Measurements from ENCODE around the gene MCM7. TPM values are rescaled to one million over a fixed set of nuclear protein-coding genes. Genes with fewer than 3 reads are reported as not detected.

MCM7 gene
- total RNA-seq, 1 donor from 2014 or later: 53.0 TPM

DNA sequence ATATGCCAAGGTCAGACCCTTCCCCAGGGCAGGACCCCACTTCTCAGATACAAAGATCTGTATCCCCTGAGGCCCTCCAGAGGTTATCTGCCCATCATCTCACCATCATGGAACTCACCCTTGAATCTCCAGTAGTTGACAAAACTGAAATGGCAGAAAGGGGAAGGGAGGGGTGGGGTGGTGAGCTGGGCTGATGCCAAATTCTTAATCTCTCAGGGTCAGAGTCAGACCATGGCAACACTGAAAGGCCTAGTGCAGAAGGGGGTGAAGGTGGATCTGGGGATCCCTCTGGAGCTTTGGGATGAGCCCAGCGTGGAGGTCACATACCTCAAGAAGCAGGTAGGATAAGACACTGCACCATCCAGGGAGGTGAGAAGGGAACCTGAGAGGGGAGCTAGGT is 21.4 kb upstream of the MCM7 start:
- DNase-seq: no peak

DNA sequence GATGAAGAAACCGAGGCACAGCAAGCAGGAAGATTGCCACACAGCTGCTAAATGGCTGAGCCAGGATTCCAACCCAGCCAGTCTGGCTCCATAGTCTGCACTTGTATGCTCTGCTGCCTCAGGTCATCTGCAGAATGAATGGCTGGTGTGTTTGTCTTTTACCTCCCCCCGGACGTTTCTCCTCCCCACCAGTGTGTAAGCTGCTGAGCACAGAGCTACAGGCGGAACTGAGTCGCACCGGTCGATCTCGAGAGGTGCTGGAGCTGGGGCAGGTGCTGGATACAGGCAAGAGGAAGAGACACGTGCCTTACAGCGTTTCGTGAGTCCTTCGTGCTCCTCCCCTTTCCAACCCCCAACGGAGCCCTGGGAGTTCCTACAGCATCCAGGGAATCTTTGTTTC is 20.9 kb upstream of the MCM7 start:
- no peak for DNase-seq

DNA sequence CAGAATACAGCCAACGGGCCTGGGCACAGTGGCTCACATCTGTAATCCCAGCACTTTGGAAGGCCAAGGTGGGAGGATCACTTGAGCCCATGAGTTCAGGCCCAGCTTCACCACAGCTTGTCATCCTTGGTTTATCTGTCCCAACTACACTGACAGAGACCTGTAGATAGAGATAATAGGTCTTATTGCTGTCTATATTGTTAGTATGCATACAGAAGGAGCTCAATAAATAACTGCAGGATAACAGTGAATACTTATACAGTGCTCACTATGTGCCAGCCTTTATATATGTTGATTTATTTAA is 19.5 kb upstream of the MCM7 start:
- DNase-seq: no peak

DNA sequence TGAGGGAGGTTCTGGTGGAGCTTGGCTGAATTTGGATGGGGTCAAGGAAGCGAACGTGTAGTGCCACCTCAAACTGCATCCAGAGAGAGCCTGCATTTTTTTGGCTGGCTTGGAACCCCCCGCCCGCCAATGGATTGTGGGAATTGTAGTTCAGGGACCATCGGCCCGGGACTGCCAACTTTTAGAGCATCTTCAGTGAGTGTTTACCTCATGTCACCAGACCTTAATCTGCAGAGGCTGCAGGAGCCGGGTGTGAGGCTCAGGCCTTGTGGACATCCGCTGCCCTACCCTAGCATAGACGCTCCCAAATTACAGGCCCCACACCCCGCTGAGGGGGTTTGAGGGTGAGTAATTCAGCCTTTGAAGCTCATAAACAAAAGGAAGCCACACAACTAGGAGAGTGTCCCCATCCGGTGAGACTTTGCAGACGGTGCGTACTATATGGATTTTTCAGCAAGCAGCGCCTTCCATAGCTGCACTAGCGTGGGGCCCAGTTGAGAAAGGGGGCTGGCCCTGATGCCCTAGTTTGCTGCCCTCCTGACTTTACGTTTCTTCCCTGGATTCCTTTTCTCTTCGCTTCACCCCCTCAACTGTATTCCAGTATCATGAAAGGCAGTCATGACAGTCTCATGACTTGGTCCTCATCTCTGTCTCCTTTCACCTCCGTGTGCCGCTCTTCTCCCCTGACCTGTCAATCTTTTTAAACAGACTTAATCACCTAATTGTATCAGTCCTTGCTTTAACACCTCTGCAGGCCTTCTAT is 19.0 kb upstream of the MCM7 start:
- peak; percentile 91 for DNase-seq

DNA sequence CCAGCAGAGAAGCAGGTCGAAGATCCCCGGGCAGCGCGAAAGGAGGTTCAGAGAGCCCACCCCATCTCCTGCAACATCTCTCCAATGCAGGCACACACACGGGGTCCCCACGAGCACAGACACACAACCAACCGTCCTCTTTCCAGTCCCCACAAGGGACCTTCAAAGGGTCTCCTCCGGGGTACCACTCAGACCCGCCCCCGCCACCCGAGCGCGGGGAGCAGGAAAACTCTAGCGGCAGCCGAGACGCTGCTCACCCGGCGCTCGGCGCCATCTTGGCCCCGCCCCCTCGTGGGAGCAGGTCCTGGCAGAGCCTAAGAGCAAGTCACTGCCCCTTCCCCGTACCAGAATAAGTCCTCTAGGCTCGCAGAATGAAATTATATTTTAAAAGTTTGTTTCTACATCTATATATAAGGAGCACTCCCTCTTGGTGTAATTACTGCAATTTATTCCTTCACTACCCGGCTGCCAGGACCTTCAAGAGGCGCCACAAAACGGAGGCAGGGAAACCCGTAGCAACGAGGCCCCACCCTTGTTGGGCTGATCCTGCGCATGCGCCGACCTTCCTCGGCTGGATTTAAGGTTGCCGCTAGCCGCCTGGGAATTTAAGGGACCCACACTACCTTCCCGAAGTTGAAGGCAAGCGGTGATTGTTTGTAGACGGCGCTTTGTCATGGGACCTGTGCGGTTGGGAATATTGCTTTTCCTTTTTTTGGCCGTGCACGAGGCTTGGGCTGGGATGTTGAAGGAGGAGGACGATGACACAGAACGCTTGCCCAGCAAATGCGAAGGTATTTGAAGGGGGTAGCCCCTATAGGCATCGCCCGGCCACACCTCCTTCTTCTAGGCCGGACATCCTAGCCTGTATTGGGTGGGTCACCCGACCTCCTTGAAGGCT is 18.1 kb upstream of the MCM7 start, which contains the start of the genes CNPY4 and TAF6:
Gene CNPY4 (plus strand): TSS at position 563 of the 898 bp plus-strand sequence. CDS start 111 bp downstream, at position 674.
Gene TAF6 (minus strand): TSS at position 287 of the 898 bp plus-strand sequence. CDS start 5,149 bp downstream, outside the sequence.
- peak; percentile 99 for DNase-seq

DNA sequence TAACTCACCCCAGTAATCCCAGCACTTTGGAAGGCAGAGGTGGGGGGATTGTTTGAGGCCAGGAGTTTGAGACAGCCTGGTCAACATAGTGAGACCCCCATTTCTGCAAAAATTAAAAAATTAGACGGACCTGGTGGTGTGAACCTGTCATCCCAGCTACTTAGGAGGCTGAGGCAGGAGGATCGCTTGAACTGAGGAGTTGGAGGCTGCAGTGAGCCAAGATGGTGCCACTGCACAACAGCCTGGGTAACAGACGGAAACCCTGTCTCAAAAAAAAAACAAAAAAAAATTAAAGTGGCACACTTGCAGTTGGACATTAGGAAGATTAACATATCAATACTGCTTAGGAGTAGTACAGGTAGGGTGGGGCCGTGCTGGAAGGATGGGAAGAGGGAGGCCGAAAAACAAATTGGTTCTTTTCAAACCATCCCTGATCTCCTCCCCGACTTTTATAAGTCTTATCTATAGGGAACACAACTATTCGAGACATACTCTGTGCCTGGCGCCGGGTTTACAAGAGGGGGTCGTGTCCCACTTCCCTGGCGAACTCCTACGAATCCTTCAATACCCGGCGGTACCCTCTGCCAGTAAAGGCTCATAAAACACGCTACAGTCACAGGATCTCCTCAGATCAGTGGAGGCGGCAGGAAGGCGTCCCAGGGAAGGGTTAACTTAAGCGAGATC is 17.3 kb upstream of the MCM7 start:
- no peak for DNase-seq

DNA sequence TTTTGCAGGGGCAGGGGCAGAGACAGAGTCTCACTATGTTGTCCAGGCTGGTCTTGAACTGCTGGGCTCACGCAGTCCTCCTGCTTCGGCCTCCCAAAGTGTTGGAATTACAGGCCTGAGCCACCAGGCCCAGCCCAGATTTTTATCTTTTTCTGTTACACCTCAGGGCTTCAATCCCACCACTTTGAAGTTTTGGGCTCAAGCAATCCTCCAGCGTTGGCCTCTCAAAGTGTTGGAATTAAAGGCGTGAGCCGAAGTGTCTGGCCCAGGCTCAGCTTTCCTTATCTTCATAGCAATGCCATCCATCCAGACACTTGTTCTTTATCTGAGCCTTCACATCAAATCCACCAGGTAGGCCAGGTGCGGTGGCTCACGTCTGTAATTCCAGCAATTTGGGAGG is 13.8 kb upstream of the MCM7 start:
- DNase-seq: no peak

DNA sequence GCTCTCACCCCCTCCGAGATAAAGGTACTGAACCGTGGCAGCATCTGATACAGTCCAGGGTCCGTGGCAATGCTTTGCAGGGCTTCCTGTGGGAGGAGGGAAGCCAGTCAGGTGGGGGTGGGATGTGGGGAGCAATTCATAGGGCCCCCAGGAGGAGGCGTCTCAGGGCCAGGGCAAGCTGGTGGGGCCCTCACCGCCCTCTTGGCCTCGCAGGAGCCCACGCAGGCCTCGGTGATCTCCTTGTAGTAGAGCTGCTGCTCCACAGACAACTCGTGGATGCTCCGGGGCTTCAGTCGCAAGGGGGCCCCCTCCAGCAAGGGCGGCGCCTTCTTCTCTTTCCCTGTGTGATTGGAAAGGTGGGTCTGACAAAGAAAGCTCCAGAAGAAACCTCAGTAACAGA is 10.7 kb upstream of the MCM7 start:
- DNase-seq: no peak

DNA sequence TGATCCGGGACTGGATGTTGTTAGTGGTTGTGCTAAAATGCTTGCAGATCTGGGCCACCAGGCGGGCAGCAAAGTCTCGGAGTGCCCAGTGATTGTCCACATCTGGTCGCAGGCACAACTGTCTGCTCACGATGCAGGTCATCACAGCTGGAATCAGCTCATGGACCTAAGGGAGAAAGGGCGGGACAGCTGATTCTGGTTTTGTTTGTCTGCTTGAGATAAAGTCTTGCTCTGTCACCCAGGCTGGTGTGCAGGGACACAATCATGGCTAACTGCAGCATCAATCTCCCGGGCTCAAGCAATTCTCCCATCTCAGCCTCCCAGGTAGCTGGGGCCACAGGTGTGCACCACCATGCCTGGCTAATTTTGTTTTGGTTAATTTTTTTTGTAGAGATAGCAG is 10.0 kb upstream of the MCM7 start:
- no peak for DNase-seq

DNA sequence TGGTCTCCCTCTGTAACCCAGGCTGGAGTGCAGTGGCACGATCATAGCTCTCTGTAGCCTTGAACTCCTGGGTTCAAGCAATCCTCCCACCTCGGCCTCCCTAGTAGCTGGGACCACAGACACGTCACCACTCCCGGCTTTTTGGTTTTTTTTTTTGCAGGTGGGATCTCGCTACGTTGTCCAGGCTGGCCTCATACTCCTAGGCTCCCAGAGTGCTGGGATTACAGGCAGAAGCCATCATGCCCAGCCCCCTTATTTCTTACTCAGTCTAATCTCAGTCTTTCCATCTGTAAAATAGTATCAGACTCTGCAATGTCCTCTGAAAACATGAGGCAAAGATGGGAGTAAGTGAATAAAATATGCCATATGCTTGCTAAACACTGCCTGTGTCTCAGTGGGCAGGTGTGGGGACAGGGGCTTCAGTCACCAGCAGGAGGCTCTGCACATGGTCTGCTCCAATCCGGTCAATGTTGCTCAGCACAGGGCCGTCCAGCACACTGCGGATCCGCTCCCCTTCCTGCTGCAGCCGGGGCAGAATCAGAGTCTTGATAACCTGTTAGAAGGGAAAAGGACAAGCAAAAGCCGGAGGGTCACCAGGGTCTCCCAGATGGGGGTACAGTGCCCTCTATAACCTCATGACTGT is 8.4 kb upstream of the MCM7 start:
- no peak for DNase-seq

DNA sequence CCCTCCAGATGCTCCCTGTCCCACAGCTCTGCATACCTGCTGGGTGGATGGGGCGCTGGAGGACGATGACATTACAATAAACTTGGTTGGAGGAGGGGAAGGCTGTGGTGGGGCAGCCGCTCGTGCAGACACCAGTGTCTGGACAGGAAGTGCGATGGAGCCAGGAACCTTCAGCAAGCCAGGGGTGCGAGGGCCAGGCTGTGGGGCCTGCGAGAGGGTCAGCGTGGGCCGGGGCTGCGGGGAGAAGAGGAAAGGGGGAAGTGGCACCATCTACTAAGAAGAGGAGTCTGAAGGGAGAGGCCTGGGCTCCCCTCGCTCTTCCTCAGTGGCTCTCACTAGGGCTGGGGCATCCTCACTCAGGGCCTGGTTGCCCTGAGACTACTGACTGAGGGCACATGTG is 6.7 kb upstream of the MCM7 start:
- no peak for DNase-seq

DNA sequence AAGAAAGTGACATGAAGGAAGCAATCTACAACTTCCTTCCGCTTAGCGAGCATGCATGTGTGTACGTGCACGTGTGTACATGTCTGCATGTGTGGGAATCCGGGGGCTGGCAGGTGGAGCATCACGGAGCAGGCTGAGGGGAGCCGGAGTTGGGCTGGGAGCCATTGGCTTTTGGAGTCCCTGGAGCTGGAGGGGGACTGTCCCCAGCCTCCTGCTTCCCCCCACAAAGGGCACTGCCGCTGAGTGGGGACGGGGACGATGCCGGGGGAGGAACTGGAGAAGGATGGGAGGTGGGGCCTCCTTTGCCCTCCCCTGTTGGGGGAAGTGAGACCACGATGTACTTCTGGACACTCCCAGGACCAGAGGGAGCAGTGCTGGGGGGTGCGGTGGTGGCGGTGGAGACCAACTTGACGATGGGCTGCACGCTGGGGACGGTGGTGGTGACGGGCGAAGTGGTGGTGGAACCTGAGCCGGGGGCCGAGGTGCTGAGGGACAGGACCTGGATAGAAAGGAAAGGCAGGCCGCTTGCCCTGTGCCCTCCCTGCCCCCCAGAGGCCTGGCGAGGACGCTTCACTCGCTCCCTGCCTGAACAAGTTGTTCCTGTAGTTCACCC is 6.0 kb upstream of the MCM7 start:
- DNase-seq: no peak

DNA sequence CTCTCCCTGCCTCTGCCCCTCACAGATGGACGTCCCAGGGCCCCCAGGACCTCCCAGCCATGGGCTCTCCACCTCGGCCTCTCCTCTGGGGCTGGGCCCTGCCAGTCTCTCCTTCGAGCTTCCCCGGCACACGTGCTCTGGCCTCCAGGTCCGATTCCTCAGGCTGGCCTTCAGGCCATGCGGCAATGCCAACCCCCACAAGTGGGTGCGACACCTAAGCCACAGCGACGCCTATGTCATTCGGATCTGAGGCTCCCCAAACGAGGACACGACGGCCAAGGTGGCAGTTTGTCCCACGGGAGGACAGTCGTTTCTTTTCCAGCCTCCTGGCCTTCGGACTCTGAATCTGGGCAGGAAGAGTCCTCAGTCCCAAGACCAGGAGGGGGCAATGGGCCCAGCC is 5.4 kb upstream of the MCM7 start:
- DNase-seq: no peak

DNA sequence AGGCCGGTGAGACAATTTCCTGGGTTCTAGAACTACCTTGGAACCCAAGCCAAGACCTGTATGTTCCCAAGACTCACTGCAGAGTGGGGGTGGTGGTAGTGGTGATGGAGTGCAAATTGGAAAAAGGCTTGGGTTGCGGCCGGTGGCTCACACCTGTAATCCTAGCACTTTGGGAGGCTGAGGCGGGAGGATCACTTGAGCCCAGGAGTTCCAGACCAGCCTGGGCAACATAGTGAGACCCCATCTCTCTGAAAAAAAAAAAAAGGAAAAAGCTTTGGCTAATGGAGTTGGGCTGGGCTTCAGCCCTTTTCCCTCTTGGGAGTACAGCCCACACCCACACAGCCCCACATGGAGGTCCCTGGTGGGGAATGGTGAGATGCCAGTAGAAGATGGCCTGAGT is 4.3 kb upstream of the MCM7 start:
- no peak for DNase-seq

DNA sequence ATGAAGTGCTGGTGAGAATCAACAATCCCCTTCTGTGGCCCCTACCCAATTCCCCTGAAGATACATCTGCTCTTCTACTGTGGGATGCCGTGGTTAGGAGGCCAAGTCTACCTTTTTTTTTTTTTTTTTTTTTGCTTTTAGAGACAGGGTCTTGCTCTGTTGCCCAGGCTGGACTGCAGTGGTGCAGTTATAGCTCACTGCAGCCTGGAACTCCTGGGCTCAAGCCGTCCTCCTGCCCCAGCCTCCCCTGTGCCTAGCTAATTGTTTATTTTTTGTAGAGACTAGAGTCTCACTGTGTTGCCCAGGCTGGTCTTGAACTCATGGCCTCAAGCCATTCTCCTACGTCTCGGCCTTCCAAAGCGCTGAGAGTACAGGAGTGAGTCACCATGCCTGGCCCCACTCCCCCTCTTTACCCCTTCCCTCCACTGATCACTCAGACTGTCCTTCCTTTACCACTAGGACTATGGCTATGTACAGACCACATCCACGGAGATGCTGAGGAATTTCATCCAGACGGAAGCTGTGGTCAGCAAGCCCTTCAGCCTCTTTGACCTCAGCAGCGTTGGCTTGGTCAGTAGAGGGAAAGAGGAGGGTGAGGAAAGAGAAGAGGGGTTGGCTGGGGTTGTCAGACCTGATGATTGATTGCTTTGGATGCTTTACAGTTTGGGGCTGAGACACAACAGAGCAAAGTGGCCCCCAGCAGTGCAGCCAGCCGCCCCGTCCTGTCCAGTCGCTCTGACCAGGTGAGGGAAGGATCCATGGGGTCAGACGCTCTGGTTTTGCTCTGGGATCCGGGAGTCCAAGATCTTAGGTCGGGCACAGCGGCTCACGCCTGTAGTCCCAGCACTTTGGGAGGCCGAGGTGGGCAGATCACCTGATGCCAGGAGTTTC is 2.0 kb upstream of the MCM7 start:
- no peak for DNase-seq

DNA sequence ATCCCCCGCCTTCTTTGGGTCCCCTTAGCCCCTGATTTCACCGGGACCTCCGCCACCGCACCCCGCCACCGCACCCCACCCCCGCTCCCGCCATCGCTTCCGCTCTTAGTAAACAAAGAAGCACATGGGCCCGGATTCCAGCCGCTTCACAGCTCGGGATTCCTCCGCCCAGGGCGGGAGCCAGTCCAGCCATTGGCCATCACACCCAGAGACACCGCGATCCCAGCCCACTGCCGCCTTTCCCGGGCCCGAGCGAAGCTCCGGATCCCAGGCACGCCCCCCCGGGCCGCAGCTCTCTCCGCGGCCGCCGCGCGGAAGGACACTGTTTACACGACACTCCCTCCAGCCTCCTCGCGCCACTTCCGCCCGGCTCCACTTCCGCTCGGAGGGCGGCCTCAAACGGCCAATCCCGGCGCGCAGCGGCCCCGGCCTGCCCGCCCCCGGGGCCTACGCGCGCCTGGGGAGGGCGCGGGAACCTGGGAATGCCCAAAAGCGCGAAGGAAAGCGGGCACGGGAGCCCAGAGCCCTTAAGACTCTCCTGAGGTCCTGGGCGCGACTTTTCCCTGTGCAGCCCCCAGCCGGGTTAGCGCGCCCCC is 679 bp downstream of the MCM7 start:
- peak; percentile 98 for DNase-seq

DNA sequence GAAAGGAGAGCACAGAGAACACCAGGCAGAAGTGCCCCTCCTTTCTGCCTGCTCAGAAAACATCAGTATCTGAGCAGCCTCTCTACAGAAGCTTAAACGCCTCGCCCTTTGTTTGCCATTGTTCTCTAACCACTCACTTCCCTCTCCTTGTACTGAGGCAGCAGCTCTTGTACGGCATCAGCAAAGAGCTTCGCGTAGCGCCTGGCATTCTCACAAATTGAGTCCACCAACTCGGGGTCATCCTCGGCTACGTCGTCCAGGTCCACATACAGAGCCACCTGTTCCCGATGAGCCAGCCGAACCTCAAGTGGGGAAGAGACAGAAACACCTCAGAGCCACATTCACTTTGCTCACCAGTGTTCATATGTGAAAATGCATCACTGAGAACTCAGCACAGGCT is 1.7 kb downstream of the MCM7 start:
- DNase-seq: no peak

DNA sequence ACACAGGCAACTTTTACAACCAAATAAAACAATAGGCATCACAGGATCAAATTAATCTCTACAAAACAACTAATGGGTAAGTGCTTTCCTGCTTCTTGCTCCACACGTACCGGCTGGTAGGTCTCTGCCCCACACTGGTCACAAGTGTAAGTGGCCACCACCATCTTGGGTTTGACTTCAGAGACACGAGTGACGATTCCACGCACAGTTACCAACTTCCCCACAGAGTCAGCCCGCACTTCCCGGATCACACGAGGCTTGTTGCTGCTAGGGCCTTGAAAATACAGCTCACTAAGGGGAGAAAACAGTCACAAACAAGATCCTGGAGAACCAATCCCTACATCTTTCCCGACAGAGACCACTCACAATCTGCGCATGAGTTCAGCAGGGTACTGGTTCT is 2.3 kb downstream of the MCM7 start:
- no peak for DNase-seq

DNA sequence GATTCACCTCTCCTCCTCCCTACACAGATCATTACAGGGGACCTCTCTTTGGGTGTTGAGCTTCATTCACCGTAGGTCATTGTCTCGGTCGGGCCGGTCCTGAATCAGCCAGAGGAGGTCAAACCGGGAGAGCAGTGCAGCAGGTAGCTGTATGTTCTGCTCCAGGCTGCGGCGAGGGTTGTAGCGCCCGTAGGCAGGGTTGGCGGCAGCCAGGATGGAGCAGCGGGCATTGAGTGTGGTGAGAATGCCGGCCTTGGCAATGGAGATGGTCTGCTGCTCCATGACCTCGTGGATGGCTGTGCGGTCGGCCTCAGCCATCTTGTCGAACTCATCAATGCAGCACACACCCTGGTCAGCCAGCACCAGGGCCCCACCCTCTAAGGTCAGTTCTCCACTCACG is 5.5 kb downstream of the MCM7 start:
- no peak for DNase-seq

DNA sequence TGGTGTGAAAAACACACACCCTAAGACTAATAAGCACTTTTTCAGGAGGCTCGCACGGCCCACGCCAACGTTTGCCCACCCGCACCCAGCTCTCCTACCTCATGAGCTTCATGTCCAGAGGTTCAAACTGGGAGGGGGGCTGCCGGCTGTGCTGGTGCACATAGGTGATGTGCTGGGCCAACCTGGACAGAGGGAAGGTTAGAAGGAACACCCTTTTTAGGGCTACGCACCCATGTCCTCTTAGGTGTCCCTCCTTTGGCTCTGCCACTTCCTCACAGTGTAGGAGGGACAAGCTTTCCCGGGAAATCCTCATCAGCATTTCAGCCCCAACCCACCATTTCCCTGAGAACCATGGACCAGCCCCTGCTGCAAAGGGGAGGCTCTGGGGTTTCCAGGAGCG is 5.9 kb downstream of the MCM7 start:
- no peak for DNase-seq

All from tongue (tissue), 2 donors.